KG1 (cell line): Measurements from ENCODE around the gene ZC3H10.
"Not testable (repeated sequence)": the region's sequence is repeated elsewhere in the genome, so short reads cannot be mapped to it uniquely, and the experiment has no call there.

Experiments used
- DNase-seq: peaks from one replicate; lab custom pipeline; 2025; lab: John Stamatoyannopoulos, UW

ZC3H10 gene

DNA sequence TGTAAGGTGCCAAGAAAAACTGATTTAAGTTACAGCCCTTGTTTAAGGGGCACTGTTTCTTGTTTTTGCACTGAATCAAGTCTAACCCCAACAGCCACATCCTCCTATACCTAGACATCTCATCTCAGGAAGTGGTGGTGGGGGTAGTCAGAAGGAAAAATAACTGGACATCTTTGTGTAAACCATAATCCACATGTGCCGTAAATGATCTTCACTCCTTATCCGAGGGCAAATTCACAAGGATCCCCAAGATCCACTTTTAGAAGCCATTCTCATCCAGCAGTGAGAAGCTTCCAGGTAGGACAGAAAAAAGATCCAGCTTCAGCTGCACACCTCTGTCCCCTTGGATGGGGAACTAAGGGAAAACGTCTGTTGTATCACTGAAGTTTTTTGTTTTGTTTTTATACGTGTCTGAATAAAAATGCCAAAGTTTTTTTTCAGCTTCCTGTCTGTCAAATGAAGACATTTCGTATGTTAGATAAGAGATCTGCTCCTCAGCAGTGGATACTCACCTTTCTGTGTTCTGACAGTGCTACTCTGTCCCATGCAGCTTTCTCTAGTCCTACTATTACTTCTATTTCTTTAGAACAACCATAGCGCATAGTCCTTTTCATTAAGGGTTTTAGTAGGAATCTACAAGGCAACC is 14.9 kb upstream of the ZC3H10 start:
- peak; percentile 3 for DNase-seq

DNA sequence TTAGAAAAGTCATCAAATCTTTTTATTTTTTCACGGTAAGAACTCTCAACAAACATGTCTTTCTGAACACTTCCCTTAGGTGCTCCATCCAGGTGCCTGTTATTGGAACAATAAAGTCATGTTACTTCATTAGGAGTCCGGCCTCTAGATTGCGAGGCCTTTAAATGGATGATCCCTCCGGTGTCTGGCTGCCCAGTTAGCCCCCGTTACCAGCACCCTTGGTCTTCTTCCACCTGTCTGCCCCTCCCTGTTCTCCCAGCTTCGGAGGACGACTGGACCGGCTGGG is 14.3 kb upstream of the ZC3H10 start:
- DNase-seq = no peak

DNA sequence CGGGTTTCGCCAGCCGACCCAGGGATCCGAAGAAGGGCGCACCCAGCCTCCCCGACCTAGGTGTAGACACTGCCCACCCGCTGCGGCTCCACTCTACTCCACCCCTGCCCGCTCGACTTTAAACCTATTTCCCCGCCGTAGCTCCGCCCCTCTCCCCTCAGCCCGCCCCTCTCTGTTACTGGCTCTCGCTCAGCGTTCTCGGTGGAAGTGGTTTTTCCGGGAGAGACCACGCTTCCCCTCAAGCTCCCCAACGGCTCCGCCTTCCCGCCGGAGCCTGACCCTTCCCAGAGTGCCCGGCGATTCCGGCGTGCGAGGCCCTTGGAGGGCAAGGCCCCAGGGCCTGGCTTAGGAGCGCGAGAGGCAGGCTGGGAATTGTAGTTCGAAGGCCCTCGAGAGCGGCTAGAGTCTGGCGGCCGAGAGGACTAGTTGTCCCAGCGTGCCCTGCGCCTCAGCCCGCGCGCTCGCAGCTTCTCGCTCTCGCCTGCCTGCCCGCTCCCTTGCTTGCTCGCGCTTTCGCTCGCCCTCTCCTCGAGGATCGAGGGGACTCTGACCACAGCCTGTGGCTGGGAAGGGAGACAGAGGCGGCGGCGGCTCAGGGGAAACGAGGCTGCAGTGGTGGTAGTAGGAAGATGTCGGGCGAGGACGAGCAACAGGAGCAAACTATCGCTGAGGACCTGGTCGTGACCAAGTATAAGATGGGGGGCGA is 13.8 kb upstream of the ZC3H10 start, which contains the start of gene PA2G4:
Gene PA2G4, plus strand, starts transcription at position 451 of the 706 bp plus-strand sequence. Its CDS starts 179 bp downstream, at position 630.
- peak; percentile 70 for DNase-seq

DNA sequence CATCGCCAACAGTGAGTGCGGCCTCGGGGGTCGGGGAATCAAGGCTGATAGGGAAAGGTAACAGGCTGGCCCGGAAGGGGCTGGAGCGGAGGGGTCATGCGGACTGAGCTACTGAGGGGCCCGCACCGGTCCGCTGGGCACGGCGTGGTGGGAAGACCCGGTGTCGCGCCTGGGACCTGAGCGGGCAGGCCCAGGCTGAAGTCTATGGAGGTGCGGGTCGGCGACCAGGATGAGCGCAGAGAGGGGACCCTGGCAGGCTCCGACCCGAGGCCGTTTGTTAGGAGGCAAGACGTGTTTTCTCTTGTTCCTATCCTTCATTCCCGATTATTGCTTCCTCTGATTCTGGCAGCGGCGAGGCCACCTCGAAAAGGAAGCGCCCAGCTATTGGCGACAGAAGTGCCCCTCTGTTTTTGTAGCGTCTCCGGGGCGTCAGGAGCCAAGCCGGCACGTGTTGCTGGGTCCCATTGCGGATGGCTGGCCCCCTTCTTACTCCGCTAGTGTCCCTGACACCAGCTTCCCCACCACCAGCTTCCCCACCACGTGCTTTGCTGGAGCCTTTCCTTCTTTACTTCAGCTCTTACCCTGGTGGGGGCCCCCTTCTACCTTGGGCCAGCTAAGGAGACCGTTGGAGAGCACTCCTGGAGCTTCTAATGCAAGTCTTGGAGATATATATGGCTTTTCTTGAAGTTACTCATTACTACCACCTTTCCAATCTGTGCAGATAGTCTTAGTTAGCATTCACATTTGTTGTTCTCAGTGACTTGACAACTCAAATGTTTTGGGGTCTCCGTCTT is 13.1 kb upstream of the ZC3H10 start:
- DNase-seq = no peak

DNA sequence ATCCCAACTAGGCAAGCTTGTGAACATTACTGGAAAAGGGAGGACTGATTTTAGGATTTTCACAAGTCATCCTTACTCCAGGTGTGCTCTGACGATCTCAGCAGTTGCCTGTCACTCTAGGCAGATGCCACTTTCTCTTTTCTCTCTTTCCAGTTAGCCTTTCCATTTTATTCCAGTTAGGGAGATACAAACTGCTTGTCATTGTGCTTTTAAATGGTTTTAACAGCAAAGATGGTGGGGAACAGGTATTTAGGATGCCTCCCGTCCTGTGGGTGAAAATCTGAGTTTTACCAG is 12.5 kb upstream of the ZC3H10 start:
- DNase-seq = no peak

DNA sequence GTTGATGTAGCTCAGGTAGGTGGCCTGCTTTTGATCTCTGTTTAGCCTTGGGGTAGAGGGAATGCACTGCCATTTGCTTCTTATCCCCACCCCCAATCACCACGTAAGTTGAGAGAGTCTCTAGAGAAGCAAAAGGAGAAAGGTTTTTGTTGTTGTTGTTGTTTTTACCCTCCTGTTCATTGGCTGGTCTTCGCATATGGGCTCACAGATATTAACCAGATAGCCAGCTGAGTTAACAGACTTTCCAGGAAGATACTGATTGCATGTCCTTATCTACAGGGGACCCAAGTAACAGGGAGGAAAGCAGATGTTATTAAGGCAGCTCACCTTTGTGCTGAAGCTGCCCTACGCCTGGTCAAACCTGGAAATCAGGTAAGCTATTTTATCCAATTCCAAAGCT is 10.8 kb upstream of the ZC3H10 start:
- no peak for DNase-seq

GRCh38 chr12:56110571-56110970 is 7.5 kb upstream of the ZC3H10 start:
- DNase-seq = no peak

- DNase-seq = no peak
Observed at GRCh38 chr12:56114084-56114483, 4.0 kb upstream of the ZC3H10 start.

DNA sequence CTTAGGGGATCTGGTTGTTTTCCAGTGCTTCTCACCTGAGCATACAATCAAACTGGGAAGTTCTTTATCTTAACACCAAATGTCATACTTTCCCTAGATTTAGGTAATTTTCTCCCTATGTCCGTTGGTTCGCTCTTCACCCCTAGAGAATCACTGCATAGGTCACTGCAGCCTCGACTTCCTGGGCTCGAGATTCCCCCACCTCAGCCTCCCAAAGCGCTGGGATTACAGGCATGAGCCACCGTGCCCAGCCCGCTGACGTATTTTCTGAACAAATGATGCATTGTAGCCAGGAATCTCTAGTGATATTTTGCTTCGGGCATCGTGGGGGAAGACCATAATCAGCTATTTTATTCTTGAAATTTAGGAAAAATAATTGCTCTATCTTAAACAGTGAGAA is 2.7 kb upstream of the ZC3H10 start:
- no peak for DNase-seq

DNA sequence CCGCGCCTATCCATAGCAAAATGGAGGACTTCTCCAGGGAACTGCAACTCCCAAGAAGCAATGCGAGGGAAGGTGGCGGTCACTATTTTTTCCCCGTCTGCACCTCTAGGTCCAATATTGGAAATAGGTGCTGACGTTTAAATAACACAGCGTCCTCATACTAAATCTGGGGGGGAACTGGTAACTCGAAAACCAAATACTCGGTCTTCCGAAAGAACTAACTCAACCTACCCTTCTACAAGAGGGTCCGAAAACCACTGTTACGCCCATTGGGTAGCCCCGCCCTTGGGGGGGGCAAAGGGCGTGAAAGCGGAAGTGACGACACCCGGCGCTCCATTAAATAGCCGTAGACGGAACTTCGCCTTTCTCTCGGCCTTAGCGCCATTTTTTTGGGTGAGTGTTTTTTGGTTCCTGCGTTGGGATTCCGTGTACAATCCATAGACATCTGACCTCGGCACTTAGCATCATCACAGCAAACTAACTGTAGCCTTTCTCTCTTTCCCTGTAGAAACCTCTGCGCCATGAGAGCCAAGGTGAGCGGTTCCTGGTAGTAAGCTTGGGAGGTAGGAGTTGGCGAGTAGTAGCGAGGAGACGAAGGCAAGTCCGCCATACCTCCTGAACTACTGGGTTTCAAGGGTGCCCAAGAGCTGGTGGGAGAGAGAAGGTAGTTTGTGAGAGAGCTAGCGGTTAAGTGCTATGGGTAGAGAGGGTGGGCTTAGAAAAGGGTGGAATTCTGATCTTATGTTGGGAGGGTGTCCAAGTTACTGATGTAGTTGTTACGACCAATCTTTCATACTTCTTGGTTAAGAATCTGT is 1.6 kb upstream of the ZC3H10 start, which contains the start of gene RPL41:
Gene RPL41, plus strand, starts transcription at position 367 of the 815 bp plus-strand sequence.
- peak; percentile 64 for DNase-seq

GRCh38 chr12:56117082-56117706 is 872 bp upstream of the ZC3H10 start:
- not testable (repeated sequence) for DNase-seq

DNA sequence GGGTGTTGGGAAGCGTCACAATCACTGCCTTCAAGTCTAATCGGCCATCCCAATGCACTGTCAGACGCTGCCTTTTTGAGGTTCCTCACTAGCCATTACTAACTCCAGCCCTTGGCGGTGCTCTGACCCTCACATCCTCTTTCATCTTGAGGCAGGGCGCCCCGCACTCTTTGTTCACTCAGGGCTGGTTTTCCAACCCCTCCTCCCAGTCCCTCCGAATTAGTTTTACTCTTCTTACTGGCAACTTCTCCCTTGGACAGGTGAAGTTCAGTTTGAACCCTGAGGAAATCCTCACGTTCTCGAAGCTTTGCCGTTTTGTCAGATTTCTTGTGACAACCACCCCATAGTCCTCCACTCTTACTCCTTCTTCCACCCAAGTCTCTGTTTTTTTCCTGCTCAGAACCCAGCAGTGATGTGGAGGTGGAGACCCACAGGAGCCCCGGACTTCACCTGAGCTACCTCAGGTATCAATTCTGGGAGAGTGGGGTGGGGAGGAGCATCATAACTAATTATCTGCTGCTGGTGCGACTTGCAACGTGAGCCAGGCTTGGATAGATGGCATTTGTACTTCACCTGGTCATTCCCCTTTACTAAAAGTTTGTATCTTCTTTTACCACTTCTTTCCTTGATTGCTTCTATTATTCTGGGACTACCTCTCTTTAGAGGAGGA is 757 bp downstream of the ZC3H10 start:
- no peak for DNase-seq

GRCh38 chr12:56119361-56119796 is 1.3 kb downstream of the ZC3H10 start:
- DNase-seq = no peak

- DNase-seq = no peak
Observed at GRCh38 chr12:56120158-56120846, 2.2 kb downstream of the ZC3H10 start.

DNA sequence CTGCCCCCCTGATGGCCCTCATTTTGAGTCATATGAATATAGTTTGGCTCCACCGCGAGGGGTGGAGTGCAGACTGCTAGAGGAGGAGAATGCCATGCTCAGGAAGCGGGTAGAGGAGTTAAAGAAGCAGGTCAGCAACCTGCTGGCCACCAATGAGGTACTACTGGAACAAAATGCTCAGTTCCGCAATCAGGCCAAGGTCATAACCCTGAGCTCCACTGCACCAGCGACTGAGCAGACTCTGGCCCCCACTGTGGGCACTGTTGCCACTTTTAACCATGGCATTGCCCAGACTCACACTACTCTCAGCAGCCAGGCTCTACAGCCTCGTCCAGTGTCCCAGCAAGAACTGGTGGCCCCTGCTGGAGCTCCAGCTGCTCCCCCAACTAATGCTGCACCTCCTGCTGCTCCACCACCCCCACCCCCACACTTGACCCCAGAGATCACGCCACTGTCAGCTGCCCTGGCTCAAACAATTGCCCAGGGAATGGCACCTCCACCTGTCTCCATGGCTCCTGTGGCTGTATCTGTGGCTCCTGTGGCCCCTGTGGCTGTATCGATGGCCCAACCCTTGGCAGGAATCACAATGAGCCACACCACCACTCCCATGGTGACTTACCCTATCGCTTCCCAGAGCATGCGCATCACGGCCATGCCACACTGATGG is 3.3 kb downstream of the ZC3H10 start:
- DNase-seq = no peak

GRCh38 chr12:56122637-56123036 is 4.6 kb downstream of the ZC3H10 start:
- no peak for DNase-seq

DNA sequence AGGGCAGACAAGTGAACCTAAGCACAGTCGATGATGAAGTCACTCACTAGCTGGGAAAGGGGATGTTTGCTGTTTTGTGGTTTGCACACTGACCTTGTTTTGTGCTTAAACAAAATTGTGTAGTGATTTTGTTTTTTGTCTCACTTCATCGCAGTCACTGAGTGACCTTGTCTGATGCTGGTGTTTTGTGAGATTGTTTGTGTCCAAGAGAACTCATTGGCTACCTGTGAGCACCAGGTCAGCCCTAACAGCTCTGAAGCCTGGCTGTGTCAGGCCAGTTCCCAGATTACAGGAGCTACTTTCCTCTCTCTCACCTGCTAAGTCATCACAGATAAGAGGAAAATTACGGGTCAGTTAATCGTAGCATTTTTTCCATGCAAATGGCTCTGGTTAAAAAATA is 6.1 kb downstream of the ZC3H10 start:
- no peak for DNase-seq

DNA sequence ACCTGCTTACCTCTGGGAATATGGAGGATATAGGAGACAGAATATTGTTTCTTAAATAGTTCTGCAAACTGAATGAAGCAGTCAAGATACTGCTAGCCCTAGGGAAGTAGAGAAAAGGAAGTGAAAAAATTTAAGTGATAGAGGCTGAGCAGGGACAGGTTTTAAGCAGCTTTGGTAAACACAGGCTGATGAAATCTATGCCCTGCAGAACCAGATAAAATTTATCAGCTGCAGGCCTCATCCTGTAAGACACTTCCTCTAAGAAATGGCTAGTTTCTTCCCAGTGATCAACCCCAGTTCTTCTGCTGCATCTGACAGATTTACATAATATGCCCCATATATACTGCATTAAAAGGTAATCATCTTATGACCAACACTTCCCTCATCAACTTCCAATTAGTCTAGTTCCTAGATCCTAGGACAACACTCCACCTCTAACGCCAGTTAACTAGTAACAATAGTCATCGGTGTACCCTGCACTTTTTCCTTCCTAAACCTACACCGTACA is 8.7 kb downstream of the ZC3H10 start:
- peak; percentile 5 for DNase-seq

- DNase-seq = no peak
Observed at GRCh38 chr12:56127485-56127887, 9.4 kb downstream of the ZC3H10 start.
